Urothelium cell line (cell line): Measurements from ENCODE around the gene IDH3A.
A peak's percentile ranks its signal among the peaks of the same experiment; 100 is the strongest.

ENCODE experiments used
- DNase-seq: peaks from one replicate; pipeline ENCODE4 v3.0.0; 2011; ENCODE audit warnings: low spot score, mixed read lengths
- FAIRE-seq: peaks from 2 replicates; lab custom pipeline; 2011; peaks lifted over from hg19 to GRCh38; lab: Jason Lieb, UNC

Gene IDH3A

DNA sequence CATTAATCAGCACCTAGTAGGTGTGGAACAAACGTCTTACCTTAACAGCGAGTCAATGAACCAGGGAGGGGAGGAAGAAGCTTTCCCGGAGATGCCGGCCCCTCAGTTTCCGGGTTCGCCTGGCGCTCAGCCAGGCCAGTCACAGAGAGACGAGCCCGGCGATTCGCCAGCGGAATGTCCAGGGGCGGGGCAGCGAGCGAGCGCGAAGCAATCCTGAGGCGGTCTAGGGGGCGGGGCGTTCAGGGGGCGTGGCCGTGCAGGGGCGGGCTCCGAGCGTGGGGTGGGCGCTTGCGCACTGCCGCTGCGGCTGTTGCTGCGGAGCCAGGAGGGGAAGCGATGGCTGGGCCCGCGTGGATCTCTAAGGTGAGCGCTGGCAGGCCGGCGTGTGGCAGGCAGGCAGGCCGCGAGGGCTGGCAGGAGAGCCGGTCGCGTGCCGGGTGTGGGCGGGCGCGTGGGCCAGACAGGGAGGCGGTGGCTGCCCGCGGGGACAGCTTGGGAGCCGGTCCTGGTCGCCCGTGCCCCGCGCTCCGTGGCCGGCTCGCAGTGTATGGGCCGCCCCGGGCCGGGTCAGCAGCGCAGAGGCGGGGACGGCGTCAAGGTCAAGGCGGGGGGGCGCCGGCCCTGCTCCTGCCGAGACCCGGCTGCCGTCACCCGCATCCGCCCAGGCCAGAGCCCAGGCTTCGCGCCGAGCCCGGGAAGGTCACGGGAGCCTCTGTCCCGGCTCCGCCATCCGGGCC lies at the start of gene IDH3A:
IDH3A (plus strand) TSS at position 295 of the 737 bp plus-strand sequence; CDS start at position 337, 42 bp downstream.
- peak; percentile 30 for FAIRE-seq
- peak; percentile 99 for DNase-seq

DNA sequence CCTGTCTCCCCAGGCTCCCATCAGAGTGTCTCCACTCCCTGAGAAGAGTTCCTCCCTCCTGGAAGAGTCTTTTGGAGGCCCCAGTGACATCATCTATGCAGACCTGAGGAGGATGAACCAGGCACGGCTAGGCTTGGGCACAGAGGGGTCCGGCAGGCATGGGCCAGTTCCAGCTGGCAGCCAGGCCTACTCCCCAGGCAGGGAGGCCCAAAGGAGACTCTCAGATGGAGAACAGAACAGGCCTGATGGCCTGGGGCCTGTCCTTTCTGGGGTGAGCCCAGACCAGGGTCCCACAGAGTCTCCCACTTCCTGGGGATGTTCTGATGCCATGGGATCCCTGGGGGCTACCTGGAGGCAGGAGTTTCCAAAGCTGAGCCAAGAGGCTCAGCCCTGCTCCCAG lies 48.3 kb upstream of the IDH3A start:
- DNase-seq (no peak), FAIRE-seq (no peak)

GRCh38 chr15:78101423-78102105 lies 47.6 kb upstream of the IDH3A start:
- FAIRE-seq: no peak
- DNase-seq: no peak

GRCh38 chr15:78102211-78102610 lies 47.0 kb upstream of the IDH3A start:
- no peak for DNase-seq
- no peak for FAIRE-seq

DNA sequence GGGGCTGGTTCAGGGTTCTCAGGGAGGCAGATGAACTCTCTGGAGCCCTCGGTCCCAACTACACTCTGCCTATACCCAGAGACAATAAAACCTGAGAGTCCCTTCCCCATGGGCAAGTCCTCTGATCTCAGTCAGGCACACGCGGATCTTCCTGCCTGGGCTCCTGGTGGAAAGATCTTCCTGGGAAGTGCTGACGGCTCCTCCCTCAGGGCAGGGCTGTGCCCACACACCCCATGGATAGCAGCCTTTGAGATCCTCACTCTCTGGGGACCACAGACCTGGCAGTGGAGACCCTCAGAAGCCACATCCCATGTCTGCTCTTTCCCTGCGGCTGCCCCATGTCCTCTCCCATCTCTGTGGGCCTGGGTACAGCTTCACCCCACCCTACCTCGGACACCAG lies 46.4 kb upstream of the IDH3A start:
- no peak for DNase-seq
- no peak for FAIRE-seq

DNA sequence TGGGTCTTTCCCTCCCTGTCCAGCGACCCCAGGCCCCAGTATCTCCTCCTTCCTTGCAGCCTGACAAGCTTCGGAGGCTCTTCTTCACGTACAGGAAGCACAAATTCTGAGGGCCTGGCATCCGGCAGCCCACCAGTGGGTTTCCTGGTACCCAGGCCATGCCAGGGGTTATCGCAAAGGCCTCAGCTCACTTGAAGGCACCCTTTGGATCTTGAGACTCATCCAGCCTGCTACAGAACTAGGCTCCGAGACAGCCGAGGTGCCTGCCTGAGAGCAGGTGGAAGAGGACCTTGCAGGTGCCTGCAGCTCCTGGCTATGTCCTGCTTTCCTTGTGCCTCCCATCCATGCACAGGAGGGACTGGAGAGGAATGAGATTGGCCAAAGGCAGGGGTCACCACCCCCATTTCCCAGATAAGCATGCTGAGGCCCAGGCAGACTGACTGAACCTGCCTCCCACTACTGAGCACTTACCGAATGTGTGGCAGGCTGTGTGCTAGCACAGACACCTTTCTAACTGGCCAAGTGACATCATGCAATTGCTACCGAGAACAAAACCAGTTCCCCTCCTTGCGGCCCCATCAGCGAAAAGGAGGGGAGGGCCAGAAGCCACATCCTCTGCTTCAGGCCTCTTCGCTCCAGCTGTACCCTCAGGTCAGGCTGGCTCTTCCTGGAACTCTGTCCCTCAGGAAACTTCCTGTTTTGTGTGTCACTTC lies 45.6 kb upstream of the IDH3A start:
- FAIRE-seq (no peak), DNase-seq (no peak)

DNA sequence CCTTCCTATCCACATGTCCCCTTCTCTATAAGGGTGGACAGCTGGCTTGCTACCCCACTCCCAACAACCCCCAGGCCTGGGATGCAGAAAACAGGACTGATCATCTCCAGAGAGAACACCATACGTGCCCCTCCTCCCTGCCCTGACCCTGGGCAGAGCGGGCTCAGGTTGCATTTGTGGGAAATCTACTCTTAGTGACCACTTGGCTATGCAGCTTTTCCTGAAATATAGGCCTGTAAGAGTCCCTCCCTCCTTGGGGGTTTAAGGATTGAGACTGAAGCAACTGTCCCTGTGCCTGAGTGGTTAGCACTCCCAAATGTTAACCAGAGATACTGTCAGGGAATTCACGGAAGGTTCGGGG lies 45.1 kb upstream of the IDH3A start:
- no peak for DNase-seq
- no peak for FAIRE-seq

GRCh38 chr15:78104566-78105475 lies 44.3 kb upstream of the IDH3A start:
- no peak for FAIRE-seq
- no peak for DNase-seq

GRCh38 chr15:78105476-78106241 lies 43.5 kb upstream of the IDH3A start:
- no peak for DNase-seq
- FAIRE-seq: no peak

DNA sequence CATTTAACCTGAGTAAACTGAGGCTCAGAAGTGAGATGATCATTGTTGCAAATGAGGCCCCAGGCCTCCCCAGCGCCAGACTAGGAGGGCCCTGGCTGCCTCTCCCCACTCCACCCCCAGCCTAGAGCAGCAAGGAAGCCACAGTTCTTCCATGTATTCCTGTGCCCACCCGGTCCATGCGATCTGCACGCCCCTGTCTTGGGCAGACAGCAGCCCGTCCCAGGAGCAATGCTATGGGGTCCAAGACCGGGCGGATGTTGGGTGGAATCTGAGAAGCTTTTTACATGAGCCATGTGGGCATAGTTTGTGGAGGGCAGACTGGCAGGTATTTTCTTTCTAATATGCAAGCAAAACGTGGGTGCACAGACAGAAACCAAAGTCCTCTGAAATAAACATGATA lies 41.7 kb upstream of the IDH3A start:
- FAIRE-seq (no peak), DNase-seq (no peak)

DNA sequence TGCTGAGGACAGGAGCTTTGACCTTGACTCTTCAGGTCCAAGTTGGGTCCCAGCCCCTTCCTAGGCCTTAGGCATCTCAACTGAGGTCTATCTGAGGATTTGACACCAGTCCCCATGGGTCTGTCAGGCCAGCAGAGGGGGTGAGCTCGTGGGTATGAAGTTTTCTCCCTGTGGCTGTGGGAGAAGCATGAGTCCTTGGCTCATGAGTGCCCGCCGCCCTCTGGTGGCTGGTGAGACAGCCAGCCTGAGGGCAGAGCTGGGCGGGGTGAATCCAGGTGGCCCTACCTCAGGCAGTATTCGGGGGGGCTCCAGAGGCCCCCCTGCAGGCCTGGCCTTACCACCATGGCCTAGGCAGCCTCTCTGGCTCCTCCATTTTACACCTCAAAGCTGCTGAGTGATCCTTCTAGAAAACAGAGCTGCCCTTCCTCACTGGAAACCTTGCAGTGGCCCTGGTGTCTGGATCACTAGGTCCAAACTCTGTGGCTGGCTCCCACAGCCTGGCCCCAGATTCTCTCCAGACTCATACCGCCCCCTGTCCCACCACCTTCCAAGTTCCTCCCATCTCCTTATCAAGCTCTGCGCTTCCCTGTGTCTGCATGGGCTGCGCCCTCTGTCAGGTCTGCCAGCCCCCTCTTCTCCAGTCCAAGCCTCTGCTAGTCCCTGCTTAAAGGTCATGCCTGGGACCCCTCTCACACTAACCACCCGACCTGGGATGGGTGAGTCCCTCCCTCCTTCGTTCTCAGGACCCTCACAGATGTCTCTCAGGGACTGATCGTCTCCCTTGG lies 40.7 kb upstream of the IDH3A start:
- FAIRE-seq (peak; percentile 78), DNase-seq (peak; percentile 85)

- FAIRE-seq (no peak), DNase-seq (no peak)
Measured at GRCh38 chr15:78109156-78109555, 40.0 kb upstream of the IDH3A start.

DNA sequence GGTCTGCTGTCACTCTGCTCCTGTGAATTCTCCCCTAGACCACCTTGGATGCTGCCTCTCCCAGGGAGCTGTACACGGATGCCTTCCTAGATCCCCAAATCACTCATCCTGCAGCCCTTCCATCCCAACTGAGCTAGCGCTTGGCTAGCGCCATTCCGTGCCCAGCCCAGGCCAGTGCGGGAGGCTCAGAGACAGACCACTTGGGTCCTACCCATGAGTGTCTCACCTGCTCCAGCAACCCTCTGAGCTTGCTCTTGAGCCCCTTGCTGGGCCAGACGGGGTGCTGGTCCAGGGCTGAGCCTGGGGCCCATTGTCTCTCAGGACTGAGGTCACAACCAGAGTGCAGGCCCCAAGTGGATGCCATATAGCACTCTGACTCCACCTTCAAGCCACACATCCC lies 39.1 kb upstream of the IDH3A start:
- no peak for DNase-seq
- FAIRE-seq: no peak

DNA sequence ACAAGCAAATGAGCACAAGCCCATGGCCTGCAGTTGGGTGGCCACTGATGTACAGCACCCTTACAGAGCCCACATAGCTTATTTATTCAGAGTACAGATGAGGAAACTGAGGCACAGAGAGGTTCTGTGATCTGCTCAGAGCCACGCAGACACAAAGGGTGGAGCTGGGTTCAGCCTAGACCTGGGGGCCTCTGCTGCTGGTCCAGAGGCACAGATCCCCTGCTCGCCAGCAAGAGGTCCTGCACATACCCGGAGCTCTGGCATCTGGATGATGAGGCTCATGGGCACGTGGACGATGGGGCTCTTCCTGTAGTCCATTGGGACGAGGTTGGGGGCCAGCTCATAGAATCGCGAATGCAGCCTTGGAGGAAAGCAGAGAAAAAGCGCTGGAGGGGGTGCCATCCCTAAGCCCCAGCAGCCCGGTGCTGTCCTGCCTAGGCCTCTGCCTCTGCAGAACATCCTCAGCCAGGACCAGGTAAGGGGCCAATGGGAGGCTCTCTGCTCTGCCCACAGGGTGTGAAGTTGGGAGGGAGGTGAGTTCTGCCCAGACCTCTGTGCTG lies 38.2 kb upstream of the IDH3A start:
- FAIRE-seq (no peak), DNase-seq (no peak)

DNA sequence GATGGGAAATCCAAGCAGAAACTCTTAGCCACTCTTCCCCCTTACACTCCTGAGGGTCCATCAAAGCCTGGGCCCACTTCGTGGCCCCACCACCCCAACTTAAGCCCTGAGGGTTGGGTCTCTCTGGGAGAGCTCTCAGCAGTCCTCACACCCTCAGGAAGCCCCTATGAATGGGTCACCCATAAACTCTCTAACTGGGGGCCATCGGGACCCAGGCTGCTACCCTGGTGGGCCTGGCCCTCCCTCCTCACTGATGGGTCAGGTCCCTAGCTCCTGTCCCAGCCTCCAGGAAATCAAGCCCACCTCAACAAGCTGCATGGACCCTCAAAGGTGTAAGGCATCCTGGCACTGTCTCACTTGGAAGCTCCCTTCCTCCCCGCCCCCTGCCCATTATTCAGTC lies 37.4 kb upstream of the IDH3A start:
- DNase-seq: no peak
- no peak for FAIRE-seq

DNA sequence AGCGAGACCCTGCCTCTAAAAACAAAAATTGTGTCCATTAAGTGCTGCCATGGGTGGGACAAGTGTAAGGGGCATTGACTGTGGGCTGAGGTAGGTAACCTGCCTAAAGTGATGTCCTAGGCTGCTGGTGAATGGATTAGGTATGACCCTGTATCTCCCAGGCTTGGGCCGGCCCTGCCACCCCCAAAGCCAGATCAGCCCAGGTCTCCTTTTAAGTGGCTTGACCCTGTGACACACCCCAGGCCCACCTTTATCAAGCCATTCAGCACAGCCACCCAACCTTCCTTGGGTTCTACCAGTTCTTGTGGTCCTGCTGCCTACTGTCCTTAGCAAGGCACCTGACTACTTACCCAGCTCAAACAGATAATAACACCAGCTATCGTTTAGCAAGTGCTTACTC lies 36.6 kb upstream of the IDH3A start:
- FAIRE-seq (no peak), DNase-seq (no peak)

- FAIRE-seq: no peak
- no peak for DNase-seq
Measured at GRCh38 chr15:78120523-78120922, 28.6 kb upstream of the IDH3A start.

DNA sequence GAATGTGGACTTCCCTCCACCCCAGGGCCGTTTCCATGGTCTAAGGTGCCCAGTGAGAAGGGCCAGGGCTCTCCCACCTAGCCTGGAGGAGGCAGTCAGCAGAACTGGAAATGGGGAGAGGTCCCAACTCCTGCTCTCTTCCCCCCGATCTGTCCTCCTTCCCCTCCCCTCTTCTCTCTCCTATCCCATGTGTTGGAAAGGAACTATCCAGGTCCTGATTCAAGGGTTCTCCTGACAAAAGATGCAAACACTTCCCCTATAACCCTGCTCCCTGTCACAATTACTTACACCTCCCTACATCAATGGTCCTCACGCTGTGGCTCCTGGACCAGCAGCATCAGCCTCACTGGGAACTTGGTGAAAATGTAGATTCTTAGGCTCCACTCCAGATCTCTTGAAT lies 23.9 kb upstream of the IDH3A start:
- no peak for DNase-seq
- FAIRE-seq: no peak

GRCh38 chr15:78127882-78128281 lies 21.3 kb upstream of the IDH3A start:
- no peak for FAIRE-seq
- no peak for DNase-seq
